MM.1S (cell line): ENCODE measurements around the gene ODC1.

ENCODE experiments used
- EZH2phosphoT487 ChIP-seq: fragments of 300-600 bp; sonication (generic); IDR thresholded peaks from 2 replicates; pipeline ENCODE4 v1.6.1; 2018; ENCODE audit warnings: antibody characterized with exemption, low read length
- TF ChIP-seq, protein P1 (sequence below): fragments of 300-600 bp; sonication (generic); IDR thresholded peaks from 2 replicates; pipeline ENCODE4 v1.5.1; 2016; ENCODE audit warnings: antibody characterized with exemption, low read length, mixed read lengths

GRCh38 chr2:10392100-10392499, 56.0 kb downstream of the ODC1 start:
- TF ChIP-seq EZH2phosphoT487: no peak
- TF ChIP-seq, protein P1, sequence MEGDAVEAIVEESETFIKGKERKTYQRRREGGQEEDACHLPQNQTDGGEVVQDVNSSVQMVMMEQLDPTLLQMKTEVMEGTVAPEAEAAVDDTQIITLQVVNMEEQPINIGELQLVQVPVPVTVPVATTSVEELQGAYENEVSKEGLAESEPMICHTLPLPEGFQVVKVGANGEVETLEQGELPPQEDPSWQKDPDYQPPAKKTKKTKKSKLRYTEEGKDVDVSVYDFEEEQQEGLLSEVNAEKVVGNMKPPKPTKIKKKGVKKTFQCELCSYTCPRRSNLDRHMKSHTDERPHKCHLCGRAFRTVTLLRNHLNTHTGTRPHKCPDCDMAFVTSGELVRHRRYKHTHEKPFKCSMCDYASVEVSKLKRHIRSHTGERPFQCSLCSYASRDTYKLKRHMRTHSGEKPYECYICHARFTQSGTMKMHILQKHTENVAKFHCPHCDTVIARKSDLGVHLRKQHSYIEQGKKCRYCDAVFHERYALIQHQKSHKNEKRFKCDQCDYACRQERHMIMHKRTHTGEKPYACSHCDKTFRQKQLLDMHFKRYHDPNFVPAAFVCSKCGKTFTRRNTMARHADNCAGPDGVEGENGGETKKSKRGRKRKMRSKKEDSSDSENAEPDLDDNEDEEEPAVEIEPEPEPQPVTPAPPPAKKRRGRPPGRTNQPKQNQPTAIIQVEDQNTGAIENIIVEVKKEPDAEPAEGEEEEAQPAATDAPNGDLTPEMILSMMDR: no peak
